Transverse colon (tissue), 4 donors: ENCODE results near the gene TM9SF1. TPM values are rescaled to one million over a fixed set of nuclear protein-coding genes. Genes with fewer than 3 reads are reported as not detected.
A peak's percentile ranks its signal among the peaks of the same experiment; 100 is the strongest.

ENCODE experiments used
- DNase-seq: peaks from one replicate; pipeline ENCODE4 v3.0.0-alpha.2; 2019
- H3K27ac ChIP-seq, 4 donors: fragments of 200-600 bp; sonication (generic); 2 replicates each; pipeline ENCODE4 v1.5.1; 2016 to 2018; ENCODE audit warnings: inconsistent platforms in 4 of 4
- H3K27me3 ChIP-seq: fragments of 200-600 bp; sonication (generic); 2 replicates; pipeline ENCODE4 v1.5.1; 2017; ENCODE audit warnings: inconsistent platforms
- H3K36me3 ChIP-seq, 4 donors: fragments of 200-600 bp; sonication (generic); 2 replicates each; pipeline ENCODE4 v1.5.1; 2017 to 2019; ENCODE audit warnings: inconsistent platforms in 4 of 4
- H3K4me1 ChIP-seq, 4 donors: fragments of 200-600 bp; sonication (generic); 2 replicates each; pipeline ENCODE4 v1.5.1; 2017 to 2020; ENCODE audit warnings: inconsistent platforms in 4 of 4
- H3K4me3 ChIP-seq, 4 donors: fragments of 200-600 bp; sonication (generic); 1 replicate in 1 of 4; 2 replicates in 3 of 4; pipeline versions ENCODE4 v1.5.1 to v1.6.1; 2017 to 2019; ENCODE audit warnings: inconsistent platforms in 4 of 4
- H3K9me3 ChIP-seq, 2 donors: fragments of 200-600 bp; sonication (generic); 2 replicates each; pipeline ENCODE4 v1.5.1; 2017 to 2019; ENCODE audit warnings: inconsistent platforms in 2 of 2
- EP300 ChIP-seq: sonication (generic); formaldehyde crosslinking; IDR thresholded peaks from one replicate; pipeline ENCODE4 v1.6.1; 2017; ENCODE audit warnings: antibody characterized with exemption, low read depth
- POLR2A ChIP-seq: fragments of 450-650 bp; IDR thresholded peaks from one replicate; pipeline ENCODE4 v1.6.1; 2016; ENCODE audit warnings: antibody characterized with exemption, mild to moderate bottlenecking, moderate library complexity
- POLR2AphosphoS5 ChIP-seq, 3 donors: sonication (generic); formaldehyde crosslinking; IDR thresholded peaks; one replicate each; pipeline ENCODE4 v1.6.1; 2016; ENCODE audit warnings: antibody characterized with exemption in 3 of 3
- WGBS, 2 donors: methylation state at CpG; one replicate each; pipeline ENCODE4 v1.1.5; 2018; ENCODE audit warnings: low coverage in 1 of 2; 5-methylcytosine and 5-hydroxymethylcytosine counted together
- in situ Hi-C, 4 donors: fragments of 200-750 bp; cut with MboI; loops; one replicate each; pipeline versions ENCODE4 v1.15.0 to v1.15.1; 2017; ENCODE audit warnings: low sequenced_read_pairs in 3 of 4, low pct_ligation_motif_present in 1 of 4, low pct_unique_long_range_greater_than_20kb in 1 of 4
- intact Hi-C: fragments of 100-400 bp; cut with DNase I; formaldehyde crosslinking; loops from one replicate; pipeline ENCODE4 v1.15.1; 2023; ENCODE audit warnings: low total_unique reads
- total RNA-seq, 4 donors: library from RNA; depleted of rRNA; stranded (reverse); fragments of >200 nt; gene quantifications; one replicate each; pipeline ENCODE4 v1.1.0, GENCODE V29; 2016
- TF ChIP-seq, protein P1 (sequence below), 5 experiments: fragments of 200-600 bp in 3 of 5; fragments of 450-650 bp in 2 of 5; sonication (generic) in 3 of 5; IDR thresholded peaks; 1 replicate in 2 of 5; 2 replicates in 3 of 5; pipeline ENCODE4 v1.5.1; 2016 to 2017; ENCODE audit warnings: antibody characterized with exemption in 5 of 5, inconsistent platforms in 3 of 5, mild to moderate bottlenecking in 2 of 5, moderate library complexity in 1 of 5

Gene TM9SF1
- total RNA-seq, 4 donors from 2014 or later, result 32.9 to 127 (median 63.9) TPM

DNA sequence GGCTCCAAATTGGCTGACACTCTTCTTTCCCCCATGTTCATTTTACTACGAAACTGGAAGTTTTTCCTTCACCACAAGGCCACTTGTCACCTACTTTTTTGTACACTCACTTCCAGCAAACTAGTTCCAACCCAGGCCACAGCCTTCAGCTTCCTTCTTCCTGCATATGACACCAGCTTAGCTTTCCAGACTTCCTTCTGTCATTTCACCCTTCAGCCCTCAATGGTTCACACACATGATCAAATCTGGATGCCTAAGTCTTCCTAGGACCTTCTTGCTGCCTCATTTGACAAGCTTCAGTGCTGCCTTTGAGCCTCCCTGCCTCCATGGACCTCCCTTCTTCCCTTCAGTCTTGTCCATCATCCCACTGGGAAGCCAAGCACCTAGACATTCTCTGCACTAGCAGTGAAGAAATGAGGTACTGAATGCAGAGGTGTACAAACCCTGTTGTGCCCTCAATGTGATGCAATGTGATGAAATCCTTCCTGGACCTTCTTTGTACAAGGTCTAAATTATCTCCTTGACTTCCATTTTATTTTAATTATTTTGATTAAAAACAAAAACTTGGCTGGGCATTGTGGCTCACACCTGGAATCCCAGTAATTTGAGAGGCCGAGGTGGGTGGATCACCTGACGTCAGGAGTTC lies 27.6 kb downstream of the TM9SF1 start:
- intact Hi-C loops, result no loop called here
- in situ Hi-C loops, result no loop called here
- 86 to 95% methylated on average over 2 to 3 of the region's 3 CpGs for WGBS, 2 donors
- Histone ChIP-seq H3K9me3 (no peaks in the 10 kb centered on the region), H3K36me3 (peaks cover 0 to 47% (median 15%) of the 10 kb centered on the region in 4 donors), H3K27me3 (no peaks in the 10 kb centered on the region), H3K27ac (no peak overlapping the region), H3K4me1 (peaks cover 12 to 19% (median 13%) of the 10 kb centered on the region in 4 donors), H3K4me3 (no peak overlapping the region)
- DNase-seq, result no peak
- TF ChIP-seq POLR2AphosphoS5 (IDR thresholded peaks at IDR 0.05), result no peak
- no peak for TF ChIP-seq EP300
- no peak for TF ChIP-seq POLR2A
- TF ChIP-seq, protein P1, sequence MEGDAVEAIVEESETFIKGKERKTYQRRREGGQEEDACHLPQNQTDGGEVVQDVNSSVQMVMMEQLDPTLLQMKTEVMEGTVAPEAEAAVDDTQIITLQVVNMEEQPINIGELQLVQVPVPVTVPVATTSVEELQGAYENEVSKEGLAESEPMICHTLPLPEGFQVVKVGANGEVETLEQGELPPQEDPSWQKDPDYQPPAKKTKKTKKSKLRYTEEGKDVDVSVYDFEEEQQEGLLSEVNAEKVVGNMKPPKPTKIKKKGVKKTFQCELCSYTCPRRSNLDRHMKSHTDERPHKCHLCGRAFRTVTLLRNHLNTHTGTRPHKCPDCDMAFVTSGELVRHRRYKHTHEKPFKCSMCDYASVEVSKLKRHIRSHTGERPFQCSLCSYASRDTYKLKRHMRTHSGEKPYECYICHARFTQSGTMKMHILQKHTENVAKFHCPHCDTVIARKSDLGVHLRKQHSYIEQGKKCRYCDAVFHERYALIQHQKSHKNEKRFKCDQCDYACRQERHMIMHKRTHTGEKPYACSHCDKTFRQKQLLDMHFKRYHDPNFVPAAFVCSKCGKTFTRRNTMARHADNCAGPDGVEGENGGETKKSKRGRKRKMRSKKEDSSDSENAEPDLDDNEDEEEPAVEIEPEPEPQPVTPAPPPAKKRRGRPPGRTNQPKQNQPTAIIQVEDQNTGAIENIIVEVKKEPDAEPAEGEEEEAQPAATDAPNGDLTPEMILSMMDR (IDR thresholded peaks at IDR 0.05), result no peak

DNA sequence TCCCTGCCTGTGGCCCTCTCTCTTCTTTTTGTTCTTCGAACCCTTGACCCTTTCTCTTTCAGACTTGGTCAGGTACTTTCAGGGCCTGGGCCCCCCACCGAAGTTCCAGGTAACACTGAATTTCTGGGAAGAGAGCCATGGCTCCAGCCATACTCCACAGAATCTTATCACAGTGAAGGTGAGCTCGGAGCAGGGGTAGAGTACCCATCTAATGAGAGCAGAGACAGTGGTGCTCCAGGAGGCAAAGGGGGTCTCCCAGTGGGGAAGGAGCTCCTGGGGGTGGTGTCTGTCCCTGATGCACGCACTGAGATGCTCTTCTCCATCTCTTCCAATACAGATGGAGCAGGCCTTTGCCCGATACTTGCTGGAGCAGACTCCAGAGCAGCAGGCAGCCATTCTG lies 29.5 kb downstream of the TM9SF1 start:
- no peaks in the 10 kb centered on the region for H3K9me3 ChIP-seq
- H3K4me1 ChIP-seq, result peaks cover 18 to 26% (median 21%) of the 10 kb centered on the region in 4 donors
- H3K27ac ChIP-seq, result no peak overlapping the region
- whole genome bisulfite sequencing, 2 donors, result 98 to 100% methylated on average over 4 to 5 of the region's 5 CpGs
- H3K4me3 ChIP-seq, result no peak overlapping the region
- no peak for TF ChIP-seq POLR2A
- intact Hi-C loops (no loop called here), in situ Hi-C loops (no loop called here)
- no peaks in the 10 kb centered on the region for H3K27me3 ChIP-seq
- peaks cover 0 to 47% (median 15%) of the 10 kb centered on the region in 4 donors for H3K36me3 ChIP-seq
- no peak for DNase-seq

DNA sequence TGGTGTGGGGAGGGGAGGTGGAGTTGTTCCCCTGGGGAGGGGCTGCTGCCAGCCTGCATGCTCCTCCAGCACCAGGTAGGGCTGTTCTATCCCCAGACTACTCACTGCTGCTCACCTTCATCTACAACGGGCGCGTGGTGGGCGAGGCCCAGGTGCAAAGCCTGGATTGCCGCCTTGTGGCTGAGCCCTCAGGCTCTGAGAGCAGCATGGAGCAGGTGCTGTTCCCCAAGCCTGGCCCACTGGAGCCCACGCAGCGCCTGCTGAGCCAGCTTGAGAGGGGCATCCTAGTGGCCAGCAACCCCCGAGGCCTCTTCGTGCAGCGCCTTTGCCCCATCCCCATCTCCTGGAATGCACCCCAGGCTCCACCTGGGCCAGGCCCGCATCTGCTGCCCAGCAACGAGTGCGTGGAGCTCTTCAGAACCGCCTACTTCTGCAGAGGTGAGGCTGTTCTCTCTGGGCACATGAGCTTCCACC lies 30.7 kb downstream of the TM9SF1 start:
- intact Hi-C loops, result no loop called here
- WGBS, 2 donors, result 89% methylated on average over 14 of the region's 14 CpGs; no CpG with 5 or more reads in 1 of the 2 donors
- Histone ChIP-seq H3K4me1 (peaks cover 22 to 32% (median 24%) of the 10 kb centered on the region in 4 donors), H3K27me3 (no peaks in the 10 kb centered on the region), H3K36me3 (peaks cover 0 to 50% (median 15%) of the 10 kb centered on the region in 4 donors), H3K4me3 (no peak overlapping the region), H3K27ac (no peak overlapping the region), H3K9me3 (no peaks in the 10 kb centered on the region)
- in situ Hi-C loops, result no loop called here
- no peak for DNase-seq
- TF ChIP-seq POLR2AphosphoS5 (IDR thresholded peaks at IDR 0.05) (no peak), POLR2A (no peak), EP300 (no peak)
- TF ChIP-seq, protein P1 (IDR thresholded peaks at IDR 0.05), result no peak

DNA sequence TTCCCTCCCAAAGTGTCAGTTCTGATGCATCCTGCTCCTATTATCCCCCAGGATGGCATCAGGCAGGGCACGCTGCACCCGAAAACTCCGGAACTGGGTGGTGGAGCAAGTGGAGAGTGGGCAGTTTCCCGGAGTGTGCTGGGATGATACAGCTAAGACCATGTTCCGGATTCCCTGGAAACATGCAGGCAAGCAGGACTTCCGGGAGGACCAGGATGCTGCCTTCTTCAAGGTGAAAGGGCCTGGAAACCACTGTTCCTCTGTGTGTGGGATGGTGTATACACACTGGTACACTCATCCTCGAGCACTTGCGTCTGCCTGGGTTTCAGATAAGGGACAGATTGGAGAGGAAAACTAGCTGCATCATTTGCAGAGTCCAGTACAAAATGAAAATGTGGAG lies 33.1 kb downstream of the TM9SF1 start:
- Histone ChIP-seq H3K36me3 (peaks cover 0 to 58% (median 21%) of the 10 kb centered on the region in 4 donors), H3K27me3 (no peaks in the 10 kb centered on the region), H3K9me3 (no peaks in the 10 kb centered on the region), H3K4me1 (peaks cover 22 to 32% (median 24%) of the 10 kb centered on the region in 4 donors), H3K27ac (peak overlapping the region; percentile 91 to 95 (median 94)), H3K4me3 (peak overlapping the region; percentile 36 to 78 (median 64))
- WGBS, 2 donors, result 39 to 50% methylated on average over 2 to 8 of the region's 8 CpGs
- in situ Hi-C loops, result no loop called here
- intact Hi-C loops, result no loop called here
- no peak for TF ChIP-seq EP300
- no peak for DNase-seq

DNA sequence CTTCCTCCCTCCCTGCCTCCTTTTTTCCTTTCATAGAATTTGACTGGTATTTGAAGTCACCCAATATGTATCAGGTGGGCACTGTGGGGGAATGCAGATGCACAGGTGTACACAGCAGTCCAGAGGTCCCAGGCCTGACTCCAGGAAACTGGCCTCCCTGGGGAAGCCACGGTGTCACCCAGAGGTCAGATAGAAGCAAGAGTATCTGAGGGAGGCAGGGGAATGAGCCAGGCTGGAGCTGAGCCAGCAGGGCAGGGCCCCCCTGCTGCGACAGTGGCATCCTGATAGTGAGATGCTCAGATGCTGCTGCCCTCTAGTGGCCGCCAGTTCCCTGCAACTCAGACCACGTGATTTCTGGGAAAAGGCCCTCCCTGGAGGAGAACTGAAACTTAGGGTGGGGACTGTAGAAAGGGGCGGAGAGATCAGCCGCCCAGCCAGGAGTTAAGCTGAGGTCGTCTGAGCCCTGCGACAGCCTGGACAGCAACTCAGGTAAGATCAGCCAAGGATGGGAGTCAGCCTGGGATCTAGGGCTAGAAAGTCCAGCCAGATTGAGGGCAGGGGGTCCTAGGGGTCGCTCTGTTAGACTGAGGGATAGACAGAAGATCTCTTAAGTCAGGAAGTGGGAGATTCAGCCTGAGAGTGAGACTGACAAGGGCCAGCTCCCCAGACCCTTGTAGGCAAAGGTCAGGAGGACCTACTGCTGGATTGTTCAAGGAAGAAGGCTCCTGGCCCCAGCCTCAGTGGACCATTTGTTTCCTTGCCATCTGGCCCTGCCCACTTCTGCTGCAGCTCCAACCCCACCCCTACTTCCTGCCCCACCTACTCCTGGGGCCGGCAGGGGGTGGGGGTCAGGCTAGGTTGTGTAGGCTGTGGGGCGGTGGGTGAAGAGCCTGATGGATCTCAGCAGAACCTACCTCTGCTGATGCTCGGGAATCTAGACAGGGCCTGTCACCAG lies 34.1 kb downstream of the TM9SF1 start, which contains the start of gene IRF9:
TSS of gene IRF9 (plus strand) at position 416 of the 955 bp plus-strand sequence. CDS start 880 bp downstream, outside the sequence.
- Histone ChIP-seq H3K4me3 (peak within 1 kb of the TSS; percentile 36 to 78 (median 64)), H3K27ac (peak within 1 kb of the TSS; percentile 91 to 95 (median 94)), H3K4me1 (peaks cover 22 to 32% (median 24%) of the 10 kb centered on the region in 4 donors), H3K9me3 (no peaks in the 10 kb centered on the region), H3K36me3 (peaks cover 0 to 58% (median 23%) of the 10 kb centered on the region in 4 donors), H3K27me3 (no peaks in the 10 kb centered on the region)
- intact Hi-C loops, result no loop called here
- in situ Hi-C loops, result no loop called here
- 0 to 2% methylated on average over 2 to 12 of the region's 12 CpGs for WGBS, 2 donors
- DNase-seq, result peak; percentile 98
- TF ChIP-seq POLR2AphosphoS5 (IDR thresholded peaks at IDR 0.05) (peak; percentile 84 to 89 (median 88)), POLR2A (peak; percentile 75), EP300 (peak; percentile 61)
- TF ChIP-seq, protein P1 (IDR thresholded peaks at IDR 0.05), result peak; percentile 93 to 99 (median 96)
